ENCODE measurements around the gene ZBTB40. TPM values are rescaled to one million over a fixed set of nuclear protein-coding genes. Genes with fewer than 3 reads are reported as not detected.

The ZBTB40 gene
- total and polyA plus RNA-seq, 5 experiments from 2014 or later, result 1.4 to 67.2 (median 4.8) TPM

DNA sequence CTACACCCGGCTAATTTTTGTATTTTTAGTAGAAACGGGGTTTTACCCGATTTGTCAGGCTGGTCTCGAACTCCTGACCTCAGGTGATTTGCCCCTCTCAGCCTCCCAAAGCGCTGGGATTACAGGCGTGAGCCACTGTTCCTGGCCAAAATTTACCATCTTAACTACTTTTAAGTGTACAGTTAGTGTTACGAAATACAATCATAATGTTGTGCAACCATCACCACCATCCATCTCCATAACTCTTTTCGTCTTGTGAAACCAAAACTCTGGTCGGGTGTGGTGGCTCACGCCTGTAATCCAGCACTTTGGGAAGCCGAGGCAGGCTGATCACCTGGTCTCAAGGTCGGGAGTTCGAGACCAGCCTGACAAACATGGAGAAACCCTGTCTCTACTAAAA lies 14.1 kb upstream of the ZBTB40 start:
- DNase-seq (no peak), ATAC-seq (no peak)
- Mint-ChIP-seq H3K4me3 (no peak overlapping the region), H3K9me3 (peaks cover 0 to 42% (median 26%) of the 10 kb centered on the region in 9 donors), H3K4me1 (no peaks in the 10 kb centered on the region), H3K36me3 (peaks cover 2 to 33% (median 17%) of the 10 kb centered on the region in 3 donors), H3K27ac (no peak overlapping the region), H3K27me3 (peaks cover 0 to 52% (median 27%) of the 10 kb centered on the region in 5 donors)
- POLR2A ChIA-PET, result no interaction called here

DNA sequence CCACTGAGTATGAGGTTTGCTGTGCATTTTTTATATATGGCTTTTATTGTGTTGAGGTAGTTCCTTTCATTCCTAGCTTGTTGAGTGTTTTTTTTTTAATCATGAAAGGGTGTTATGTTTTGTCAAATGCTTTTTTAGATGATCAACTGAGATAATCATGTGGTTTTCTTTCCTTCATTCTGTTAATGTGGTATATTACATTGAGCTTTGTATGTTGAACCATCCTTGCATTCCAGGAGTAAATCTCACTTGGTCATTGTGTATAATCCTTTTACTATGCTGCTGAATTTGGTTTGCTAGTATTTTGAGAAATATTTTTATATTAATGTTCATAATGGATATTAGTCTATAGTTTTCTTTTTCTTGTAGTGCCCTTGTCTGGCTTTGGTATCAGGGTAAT lies 11.1 kb upstream of the ZBTB40 start:
- peaks cover 2 to 33% (median 17%) of the 10 kb centered on the region in 3 donors for H3K36me3 Mint-ChIP-seq
- H3K27ac Mint-ChIP-seq, result no peak overlapping the region
- peaks cover 6 to 57% (median 27%) of the 10 kb centered on the region in 5 donors for H3K27me3 Mint-ChIP-seq
- no peaks in the 10 kb centered on the region for H3K4me1 Mint-ChIP-seq
- ATAC-seq (no peak), DNase-seq (no peak)
- peaks cover 0 to 42% (median 26%) of the 10 kb centered on the region in 9 donors for H3K9me3 Mint-ChIP-seq
- POLR2A ChIA-PET, result interaction anchor here (0.7 to 0.9 kb wide), 2 partner anchors 11 to 21 kb away, joined by 3 read pairs; partner anchors contain the start of gene ZBTB40
- H3K4me3 Mint-ChIP-seq, result no peak overlapping the region

DNA sequence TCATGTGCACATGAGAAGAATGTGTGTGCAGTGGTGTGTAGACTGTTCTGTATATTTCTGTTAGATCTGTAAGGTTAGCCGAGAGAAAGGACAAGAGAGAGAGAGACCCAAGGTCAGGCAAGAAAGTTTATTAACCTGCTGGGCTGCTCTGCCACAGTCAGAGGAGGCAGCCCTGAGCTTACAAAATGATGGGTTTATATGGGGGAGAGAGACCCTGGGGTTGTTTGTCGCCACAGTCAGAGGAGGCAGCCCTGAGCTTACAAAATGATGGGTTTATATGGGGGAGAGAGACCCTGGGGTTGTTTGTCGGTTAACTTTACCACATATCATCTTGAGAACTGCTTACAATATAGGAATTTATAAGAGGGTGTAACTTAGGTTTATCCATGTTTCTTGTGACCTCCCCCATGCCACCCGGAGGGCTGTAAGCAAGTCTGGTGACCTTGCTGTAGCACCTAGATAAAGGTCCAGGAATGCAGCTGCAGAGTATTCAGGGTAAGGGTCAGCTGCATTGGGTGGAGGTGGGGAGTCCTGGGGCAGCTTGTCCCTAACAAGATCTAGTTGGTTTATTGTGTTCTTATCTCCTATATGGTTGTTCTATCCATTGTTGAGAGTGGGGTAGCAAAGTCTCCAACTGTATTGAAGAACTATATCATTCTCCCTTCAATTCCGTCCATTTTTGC lies 9.3 kb upstream of the ZBTB40 start:
- Mint-ChIP-seq H3K9me3 (peaks cover 0 to 42% (median 26%) of the 10 kb centered on the region in 9 donors), H3K36me3 (peaks cover 2 to 33% (median 17%) of the 10 kb centered on the region in 3 donors), H3K27ac (no peak overlapping the region), H3K4me3 (no peak overlapping the region), H3K4me1 (no peaks in the 10 kb centered on the region), H3K27me3 (peaks cover 6 to 44% (median 20%) of the 10 kb centered on the region in 5 donors)
- POLR2A ChIA-PET, result no interaction called here
- DNase-seq (no peak), ATAC-seq (no peak)

DNA sequence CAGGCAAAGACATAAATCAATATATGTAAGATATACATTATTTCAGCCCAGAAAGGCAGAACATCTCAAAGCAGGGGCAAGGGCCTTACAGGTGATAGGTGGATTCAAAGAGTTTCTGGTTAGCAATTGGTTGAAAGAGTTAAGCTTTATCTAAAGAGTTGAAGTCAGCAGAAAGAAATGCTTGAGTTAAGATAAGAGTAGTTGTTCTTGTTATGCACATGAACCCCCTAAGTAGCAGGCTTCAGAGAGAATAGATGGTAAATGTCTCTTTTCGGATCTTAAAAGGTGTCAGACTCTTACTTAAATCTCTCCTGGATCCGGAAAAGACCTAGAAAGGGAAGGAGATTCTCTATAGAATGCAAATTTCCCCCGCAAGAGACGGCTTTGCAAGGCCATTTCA lies 8.3 kb upstream of the ZBTB40 start:
- Mint-ChIP-seq H3K27me3 (peaks cover 6 to 37% (median 20%) of the 10 kb centered on the region in 5 donors), H3K36me3 (peaks cover 2 to 29% (median 17%) of the 10 kb centered on the region in 3 donors), H3K4me1 (no peaks in the 10 kb centered on the region), H3K27ac (no peak overlapping the region), H3K9me3 (peaks cover 0 to 37% (median 26%) of the 10 kb centered on the region in 9 donors), H3K4me3 (no peak overlapping the region)
- POLR2A ChIA-PET, result no interaction called here
- ATAC-seq (no peak), DNase-seq (no peak)

DNA sequence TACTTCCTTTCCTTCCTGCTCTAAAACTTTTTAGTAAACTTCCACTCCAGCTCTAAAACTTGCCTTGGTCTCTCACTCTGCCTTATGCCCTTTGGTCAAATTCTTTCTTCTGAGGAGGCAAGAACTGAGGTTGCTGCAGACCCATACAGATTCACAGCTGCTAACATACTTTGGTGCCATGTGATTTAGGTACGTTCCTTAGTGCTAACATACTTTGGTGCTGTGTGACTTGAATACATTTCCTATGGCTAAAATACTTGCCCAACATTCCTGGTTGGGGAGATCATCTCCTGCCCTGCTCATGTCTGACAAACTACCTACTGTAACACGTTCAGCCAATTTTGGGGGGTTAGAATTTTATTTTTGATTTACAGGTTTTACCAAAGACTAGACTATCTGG lies 6.8 kb upstream of the ZBTB40 start:
- DNase-seq (no peak), ATAC-seq (no peak)
- POLR2A ChIA-PET, result no interaction called here
- H3K27me3 Mint-ChIP-seq, result peaks cover 6 to 27% (median 20%) of the 10 kb centered on the region in 5 donors
- H3K4me3 Mint-ChIP-seq, result no peak overlapping the region
- H3K9me3 Mint-ChIP-seq, result peaks cover 0 to 24% (median 19%) of the 10 kb centered on the region in 9 donors
- no peak overlapping the region for H3K27ac Mint-ChIP-seq
- peaks cover 2 to 20% (median 11%) of the 10 kb centered on the region in 3 donors for H3K36me3 Mint-ChIP-seq
- no peaks in the 10 kb centered on the region for H3K4me1 Mint-ChIP-seq

DNA sequence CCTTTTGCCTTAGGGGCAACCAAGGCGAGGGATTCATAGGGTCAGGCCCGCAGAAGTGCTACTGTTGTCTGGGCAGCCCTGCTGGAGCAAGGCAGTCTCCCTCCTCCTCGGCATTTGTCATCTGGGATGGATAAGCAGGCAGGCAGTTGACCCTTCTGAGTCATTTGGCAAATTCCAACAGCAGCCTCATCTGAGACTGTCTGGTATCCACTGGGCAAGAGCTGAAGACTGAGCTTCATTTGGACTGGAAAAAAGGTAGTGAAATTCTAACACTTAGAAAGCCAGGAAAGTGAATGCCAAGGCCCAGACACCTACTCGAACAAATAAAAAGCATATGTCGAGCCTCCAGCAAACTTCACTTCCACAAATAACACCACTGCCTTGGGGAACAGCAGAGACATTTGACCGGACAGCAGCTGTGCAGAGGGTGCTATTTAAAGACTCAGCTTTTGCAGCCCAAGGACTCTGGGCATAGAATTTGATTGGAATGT lies 4.0 kb upstream of the ZBTB40 start:
- H3K4me1 Mint-ChIP-seq, result peaks cover 3 to 14% (median 11%) of the 10 kb centered on the region in 4 donors
- no peak overlapping the region for H3K4me3 Mint-ChIP-seq
- ATAC-seq, result no peak
- H3K9me3 Mint-ChIP-seq, result no peaks in the 10 kb centered on the region
- H3K36me3 Mint-ChIP-seq, result no peaks in the 10 kb centered on the region
- POLR2A ChIA-PET, result no interaction called here
- H3K27ac Mint-ChIP-seq, result no peak overlapping the region
- no peak for DNase-seq
- H3K27me3 Mint-ChIP-seq, result peaks cover 6 to 15% (median 13%) of the 10 kb centered on the region in 5 donors

DNA sequence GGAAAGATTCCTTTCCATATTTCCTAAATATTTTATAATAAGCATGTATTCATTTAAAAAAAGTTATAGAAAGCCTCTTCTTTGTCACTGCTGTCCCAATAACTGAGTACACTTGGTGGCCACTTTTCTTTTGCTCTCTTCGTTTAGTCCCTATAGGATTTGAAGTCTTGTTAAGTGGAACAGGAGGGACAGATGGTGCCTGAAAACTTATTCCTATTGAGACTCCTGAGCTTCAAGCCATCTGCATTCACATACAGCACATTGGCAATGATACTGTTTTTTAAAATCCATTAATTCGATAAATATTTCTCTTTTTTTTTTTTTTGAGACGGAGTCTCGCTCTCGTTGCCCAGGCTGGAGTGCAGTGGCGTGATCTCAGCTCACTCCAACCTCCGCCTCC lies 2.0 kb upstream of the ZBTB40 start:
- peaks cover 0 to 5% (median 3%) of the 10 kb centered on the region in 5 donors for H3K27me3 Mint-ChIP-seq
- H3K27ac Mint-ChIP-seq, result no peak overlapping the region
- no peak for DNase-seq
- no peaks in the 10 kb centered on the region for H3K9me3 Mint-ChIP-seq
- peaks cover 0 to 6% (median 0%) of the 10 kb centered on the region in 3 donors for H3K36me3 Mint-ChIP-seq
- no peak overlapping the region for H3K4me3 Mint-ChIP-seq
- POLR2A ChIA-PET, result interaction anchor here (0.7 kb wide), 3 partner anchors 311 to 1941 kb away, joined by 3 to 4 read pairs (median 3); partner anchors contain the start of gene CDC42
- ATAC-seq, result no peak
- peaks cover 12 to 29% (median 27%) of the 10 kb centered on the region in 4 donors for H3K4me1 Mint-ChIP-seq

DNA sequence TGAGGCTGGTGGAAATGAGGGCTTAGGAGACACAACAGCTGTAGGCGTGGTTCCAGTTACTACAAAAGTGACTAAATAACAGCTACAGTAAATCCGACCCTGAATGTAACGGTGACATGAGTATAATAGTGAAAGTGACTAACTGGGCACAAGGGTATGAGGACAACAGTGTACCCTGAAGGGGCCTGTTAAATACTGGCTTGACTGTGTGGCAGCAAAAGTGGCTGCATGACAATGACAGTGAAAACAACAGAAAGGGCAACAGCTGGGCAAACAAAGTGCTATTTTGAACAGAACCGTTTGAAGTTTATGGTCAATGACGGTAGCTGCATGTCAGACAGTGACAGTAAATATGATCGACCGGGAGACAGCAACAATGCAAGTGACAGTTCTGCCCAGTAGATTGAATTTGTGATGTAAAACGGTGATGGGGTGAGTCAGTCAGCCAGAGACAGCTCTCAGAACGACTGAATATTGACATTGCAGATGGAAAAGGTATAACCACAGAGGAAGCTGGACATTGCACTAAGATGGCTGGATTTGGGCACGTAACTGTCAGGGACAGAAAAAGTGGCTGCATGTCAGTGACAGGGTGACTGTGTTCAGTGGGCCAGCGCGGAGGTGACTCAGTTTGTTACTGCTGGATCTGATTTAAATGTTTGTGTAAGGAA lies 1.2 kb upstream of the ZBTB40 start:
- H3K27me3 Mint-ChIP-seq, result peaks cover 0 to 1% (median 0%) of the 10 kb centered on the region in 5 donors
- peaks cover 0 to 6% (median 0%) of the 10 kb centered on the region in 3 donors for H3K36me3 Mint-ChIP-seq
- no peaks in the 10 kb centered on the region for H3K9me3 Mint-ChIP-seq
- H3K27ac Mint-ChIP-seq, result peak overlapping the region in 9 of 10 donors; percentile 18 to 95 (median 78)
- no peak for ATAC-seq
- POLR2A ChIA-PET, result interaction anchor here (0.9 to 1.6 kb wide), 3 partner anchors 11 to 1350 kb away, joined by 3 to 5 read pairs (median 4); no protein-coding TSS in a partner anchor
- peaks cover 15 to 36% (median 35%) of the 10 kb centered on the region in 4 donors for H3K4me1 Mint-ChIP-seq
- DNase-seq, result no peak
- H3K4me3 Mint-ChIP-seq, result peak overlapping the region; percentile 63 to 100 (median 84)

DNA sequence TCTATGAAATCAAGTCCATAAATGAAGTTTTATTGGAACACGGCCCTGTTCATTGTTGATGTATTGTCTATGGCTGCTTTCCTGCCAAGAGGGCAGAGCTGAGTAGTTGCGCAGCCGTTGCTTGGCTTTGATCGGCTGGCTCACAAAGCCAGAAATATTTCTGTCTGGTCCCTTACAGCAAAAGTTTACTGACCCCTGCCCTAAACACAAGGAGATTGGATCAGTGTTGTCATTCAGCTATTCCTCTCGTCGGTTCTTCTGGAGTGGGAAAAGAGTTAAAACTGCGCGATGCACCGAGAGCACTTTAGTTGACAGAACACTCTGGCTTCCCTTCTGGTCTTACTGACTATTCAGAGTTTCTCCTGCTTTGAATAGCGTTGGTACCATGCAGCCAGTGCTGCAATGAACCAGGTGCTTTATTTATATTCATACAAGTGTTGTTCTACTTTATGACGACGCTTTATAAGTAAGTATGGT lies 868 bp downstream of the ZBTB40 start:
- POLR2A ChIA-PET, result interaction anchor here (0.6 to 2.0 kb wide), 5 partner anchors 8 to 1819 kb away, joined by 3 to 7 read pairs (median 3); no protein-coding TSS in a partner anchor
- peak overlapping the region; percentile 86 to 100 (median 94) for H3K4me3 Mint-ChIP-seq
- ATAC-seq (peak; percentile 32 to 51), DNase-seq (peak in 5 of 10 donors; percentile 8 to 68 (median 29))
- no peaks in the 10 kb centered on the region for H3K9me3 Mint-ChIP-seq
- peaks cover 20 to 54% (median 50%) of the 10 kb centered on the region in 4 donors for H3K4me1 Mint-ChIP-seq
- no peaks in the 10 kb centered on the region for H3K27me3 Mint-ChIP-seq
- peaks cover 0 to 12% (median 2%) of the 10 kb centered on the region in 3 donors for H3K36me3 Mint-ChIP-seq
- peak overlapping the region; percentile 88 to 99 (median 96) for H3K27ac Mint-ChIP-seq

DNA sequence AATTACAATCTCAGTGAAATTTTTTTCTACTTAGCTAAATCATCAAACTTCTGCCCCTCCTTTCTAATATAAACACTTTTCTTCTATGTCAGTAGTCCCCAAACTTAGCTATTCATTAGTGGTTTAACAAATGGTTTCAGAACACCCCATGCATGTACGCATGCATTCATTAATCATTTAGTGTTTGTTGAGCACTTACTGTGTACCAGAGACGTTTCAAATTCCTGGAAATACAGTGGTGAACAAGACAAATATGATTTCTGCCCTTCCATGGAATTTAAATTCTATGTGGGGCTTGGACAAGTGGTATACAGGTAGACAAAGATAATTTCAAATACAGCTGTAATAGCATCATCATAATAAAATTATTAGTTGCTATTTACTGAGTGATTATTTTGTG lies 1.5 kb downstream of the ZBTB40 start:
- Mint-ChIP-seq H3K4me1 (peaks cover 25 to 61% (median 56%) of the 10 kb centered on the region in 4 donors), H3K27ac (peak overlapping the region in 9 of 10 donors; percentile 10 to 98 (median 95)), H3K9me3 (no peaks in the 10 kb centered on the region), H3K4me3 (peak overlapping the region; percentile 86 to 100 (median 94)), H3K36me3 (peaks cover 0 to 13% (median 2%) of the 10 kb centered on the region in 3 donors), H3K27me3 (no peaks in the 10 kb centered on the region)
- ATAC-seq (no peak), DNase-seq (no peak)
- POLR2A ChIA-PET, result interaction anchor here (1.0 to 2.0 kb wide), 3 partner anchors 11 to 1819 kb away, joined by 3 to 7 read pairs (median 6); no protein-coding TSS in a partner anchor

DNA sequence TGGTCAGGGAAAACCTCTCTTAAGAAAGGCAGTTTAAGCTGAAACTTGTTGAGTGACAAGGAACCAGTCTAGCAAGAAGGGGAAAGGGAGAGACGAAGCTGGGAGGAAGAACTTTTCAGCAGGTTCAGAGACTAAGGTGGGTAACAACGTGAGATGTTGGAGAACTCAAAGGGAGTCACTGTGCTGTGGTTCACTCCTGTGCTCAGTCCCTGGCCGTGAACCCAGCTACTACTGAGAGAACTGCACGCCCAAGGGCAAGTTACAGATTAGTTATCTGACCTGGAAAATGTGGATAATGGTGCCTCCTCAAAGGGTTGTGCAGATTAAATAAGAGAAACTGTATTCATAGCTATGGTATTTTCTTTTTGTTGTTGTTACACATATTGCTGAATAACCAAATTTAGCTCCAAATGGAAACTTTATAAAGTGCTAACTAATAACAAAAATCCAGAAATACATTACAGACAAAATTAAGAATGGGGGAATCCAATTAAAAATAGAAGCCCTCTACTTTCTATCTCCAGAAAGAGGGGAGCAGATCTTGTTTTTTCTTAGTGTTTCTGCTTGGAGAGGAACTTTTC lies 2.9 kb downstream of the ZBTB40 start:
- peaks cover 28 to 69% (median 65%) of the 10 kb centered on the region in 4 donors for H3K4me1 Mint-ChIP-seq
- POLR2A ChIA-PET, result no interaction called here
- H3K27ac Mint-ChIP-seq, result peak overlapping the region in 2 of 10 donors; percentile 22 to 31
- ATAC-seq (no peak), DNase-seq (no peak)
- no peaks in the 10 kb centered on the region for H3K9me3 Mint-ChIP-seq
- H3K36me3 Mint-ChIP-seq, result peaks cover 0 to 17% (median 2%) of the 10 kb centered on the region in 3 donors
- H3K27me3 Mint-ChIP-seq, result no peaks in the 10 kb centered on the region
- peak overlapping the region in 1 of 10 donors; percentile 9 for H3K4me3 Mint-ChIP-seq

DNA sequence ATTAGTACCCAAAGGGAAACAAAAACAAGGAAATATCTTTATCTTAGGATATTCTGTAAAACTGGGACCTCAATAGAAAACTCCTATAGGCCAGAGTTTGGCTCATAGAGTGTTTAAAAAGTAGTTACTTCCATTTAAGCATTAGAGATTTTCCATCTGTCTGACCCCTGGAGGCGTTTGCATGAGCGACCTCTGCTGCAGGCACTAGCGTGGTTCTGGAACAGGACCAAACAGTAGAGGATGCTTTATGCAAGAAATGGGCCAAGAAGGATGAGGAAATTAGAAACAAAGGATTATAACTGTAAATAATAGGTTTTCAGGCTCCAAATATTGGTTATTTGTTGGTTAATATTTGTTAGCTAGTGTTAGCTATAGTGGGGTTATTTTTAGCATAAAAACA lies 5.7 kb downstream of the ZBTB40 start:
- H3K27ac Mint-ChIP-seq, result no peak overlapping the region
- H3K4me1 Mint-ChIP-seq, result peaks cover 38 to 84% (median 79%) of the 10 kb centered on the region in 4 donors
- H3K27me3 Mint-ChIP-seq, result no peaks in the 10 kb centered on the region
- ATAC-seq (no peak), DNase-seq (no peak)
- H3K4me3 Mint-ChIP-seq, result no peak overlapping the region
- peaks cover 0 to 20% (median 2%) of the 10 kb centered on the region in 3 donors for H3K36me3 Mint-ChIP-seq
- POLR2A ChIA-PET, result interaction anchor here (0.6 kb wide), 1 partner anchor 1225 kb away, joined by 3 read pairs; no protein-coding TSS in a partner anchor
- H3K9me3 Mint-ChIP-seq, result no peaks in the 10 kb centered on the region
